GM20431 (cell line): ENCODE results near the gene SPATA32.
"Not testable (repeated sequence)": the region's sequence is repeated elsewhere in the genome, so short reads cannot be mapped to it uniquely, and the experiment has no call there.

ENCODE experiments used
- in situ Hi-C: fragments of 300-500 bp; cut with MseI, MboI; formaldehyde crosslinking; loops from one replicate; pipeline ENCODE4 v1.15.0; 2020; ENCODE audit warnings: low sequenced_read_pairs; ENCODE audit not compliant: unreplicated experiment

The SPATA32 gene, protein sequence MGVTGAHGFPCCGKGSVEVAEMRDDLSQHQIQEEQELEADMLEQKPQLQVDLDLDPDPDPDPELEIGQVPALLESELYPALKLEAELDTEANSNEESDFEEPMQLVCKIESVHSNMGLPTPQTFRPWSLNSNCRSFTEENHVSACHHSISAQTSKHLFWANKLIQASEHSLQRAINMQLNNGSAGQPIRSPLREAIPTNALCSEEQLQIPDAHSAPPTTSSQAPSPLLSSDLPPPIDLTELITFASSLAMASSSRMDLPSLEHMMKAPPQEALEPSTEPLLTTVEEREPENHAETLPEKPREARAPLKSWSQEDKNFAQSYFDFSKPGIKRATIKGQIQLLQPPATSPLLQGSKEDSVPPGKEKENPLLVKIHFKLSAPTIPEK

DNA sequence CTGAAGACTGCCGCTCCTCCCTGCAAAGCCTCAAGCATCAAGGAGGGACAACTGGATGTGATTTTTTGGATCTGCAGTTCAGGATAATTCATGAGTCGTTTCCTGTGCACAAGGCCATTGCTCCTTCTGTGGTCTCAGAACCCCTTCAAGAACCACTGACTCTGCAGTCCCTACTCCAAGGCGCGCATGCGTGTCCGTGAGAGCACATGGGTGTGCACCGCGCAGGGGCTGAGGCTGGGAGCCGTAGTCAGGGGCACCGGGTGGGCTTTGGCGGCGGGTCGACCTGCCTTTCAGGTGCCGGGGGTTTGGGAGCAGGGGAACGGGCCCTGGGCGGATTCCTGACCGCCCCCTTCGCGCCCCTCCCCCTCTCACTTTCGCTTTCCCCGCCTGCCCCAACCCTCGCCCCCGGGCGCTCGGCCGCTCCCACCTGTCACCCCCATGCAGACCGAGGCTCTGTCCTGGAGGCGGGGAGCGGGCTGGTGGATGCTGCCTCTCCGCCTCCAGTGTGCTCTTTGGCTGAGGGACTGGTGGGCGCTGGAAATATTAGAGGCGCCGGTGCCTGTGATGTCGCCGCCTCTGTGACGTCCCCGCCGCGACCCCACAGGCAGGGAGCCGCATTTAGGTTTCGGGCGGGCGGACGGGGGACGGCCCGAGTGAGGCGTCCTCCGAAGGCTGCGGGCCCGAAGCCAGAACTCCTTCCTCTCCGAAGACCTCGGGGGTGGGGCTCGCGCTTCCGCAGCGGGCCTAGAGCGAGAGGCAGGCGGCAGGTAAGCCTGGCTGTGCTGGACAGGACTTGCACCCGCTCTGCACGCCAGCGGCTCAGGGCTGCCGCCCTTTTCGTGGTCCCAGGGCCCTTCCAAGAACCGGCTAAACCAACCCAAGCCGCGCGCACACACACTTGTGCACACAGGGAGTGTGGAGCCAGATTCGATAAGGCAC lies at the start of gene SPATA32:
Gene SPATA32 (minus strand): TSS at position 518 of the 939 bp plus-strand sequence. CDS start 78 bp downstream, at position 440.
- in situ Hi-C loops: loop anchor here (10.0 kb wide), 1 partner anchor 47 kb away; no protein-coding TSS in a partner anchor

DNA sequence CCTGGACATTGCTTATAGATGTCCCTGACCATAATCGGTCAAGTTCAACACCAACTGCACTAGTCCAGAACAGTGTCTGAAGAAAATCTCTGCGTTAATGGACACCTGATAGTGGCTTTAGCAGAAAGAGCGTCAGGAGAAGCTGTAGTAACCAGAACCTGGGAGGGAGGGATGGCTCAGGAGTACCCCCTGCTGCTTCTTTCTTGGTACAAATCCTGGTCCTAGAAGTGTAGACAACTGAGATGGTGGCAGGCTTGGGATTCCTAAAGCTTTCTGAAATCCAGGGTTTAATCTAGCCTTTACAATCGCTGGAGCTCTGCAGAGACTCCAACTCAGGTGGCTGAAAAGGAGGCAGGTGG lies 49.5 kb upstream of the SPATA32 start:
- in situ Hi-C loops: no loop called here

DNA sequence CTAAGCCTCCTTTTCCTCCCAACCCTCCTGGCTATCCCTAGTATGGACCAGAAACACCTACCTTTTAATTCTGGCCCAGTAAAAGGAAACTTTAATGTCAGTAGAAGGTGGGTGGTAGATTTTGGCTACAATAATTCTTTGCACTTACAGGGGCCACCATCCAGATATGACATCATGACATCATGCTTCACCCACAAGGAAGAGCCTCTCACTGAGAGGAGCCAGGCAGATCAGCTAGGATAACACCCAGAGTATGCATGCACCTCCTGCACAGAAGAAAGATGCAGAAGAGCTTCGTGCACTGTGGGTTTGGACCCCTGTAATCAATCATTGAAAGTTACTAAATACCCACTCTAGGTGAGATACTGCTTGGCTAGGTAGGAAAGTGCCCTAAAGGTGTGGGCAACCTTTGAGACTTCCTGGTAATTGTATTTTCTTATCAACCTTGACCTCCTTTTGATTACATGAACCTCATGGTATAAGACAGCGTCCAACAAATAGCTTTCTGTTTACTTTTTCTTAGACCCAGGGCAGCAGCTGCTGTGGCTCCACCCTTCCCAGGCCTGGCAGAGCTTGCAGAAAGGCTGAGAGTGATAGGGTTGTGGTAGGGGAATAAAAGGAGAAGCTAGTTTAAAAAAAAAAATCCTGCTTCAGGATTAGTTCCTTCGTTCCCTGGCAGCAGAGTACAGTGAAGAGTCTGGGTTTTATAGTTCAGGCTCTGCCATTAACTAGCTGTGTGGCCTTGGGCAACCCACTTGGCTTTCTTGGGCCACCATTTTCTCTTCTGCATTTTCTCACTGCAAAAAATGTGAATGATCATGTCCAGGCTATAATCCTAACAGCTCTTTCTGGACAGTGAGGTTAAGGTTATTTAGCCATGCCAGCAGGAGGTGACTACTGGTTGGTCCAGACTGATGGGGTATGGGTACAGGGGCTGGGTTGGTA lies 48.8 kb upstream of the SPATA32 start:
- in situ Hi-C loops: no loop called here

DNA sequence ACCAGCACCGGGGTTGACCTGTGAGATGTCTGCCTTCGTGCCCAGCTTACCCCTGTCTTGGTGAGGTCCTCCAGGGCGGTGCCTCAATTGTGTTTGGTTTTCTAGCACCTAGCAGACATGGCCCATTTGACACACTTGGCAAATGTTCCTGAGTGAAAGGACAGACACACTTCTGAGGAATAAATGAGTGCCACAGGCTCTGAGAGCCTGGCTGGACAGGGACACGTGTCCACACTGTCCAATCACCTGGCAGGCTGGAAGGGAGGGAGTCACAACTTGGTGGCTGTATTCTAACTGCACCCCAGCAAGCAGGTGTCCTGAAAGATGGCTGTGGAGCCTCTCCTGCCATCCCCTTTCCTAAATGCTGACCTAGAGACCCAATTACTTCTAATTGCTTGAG lies 47.5 kb upstream of the SPATA32 start:
- in situ Hi-C loops: no loop called here

DNA sequence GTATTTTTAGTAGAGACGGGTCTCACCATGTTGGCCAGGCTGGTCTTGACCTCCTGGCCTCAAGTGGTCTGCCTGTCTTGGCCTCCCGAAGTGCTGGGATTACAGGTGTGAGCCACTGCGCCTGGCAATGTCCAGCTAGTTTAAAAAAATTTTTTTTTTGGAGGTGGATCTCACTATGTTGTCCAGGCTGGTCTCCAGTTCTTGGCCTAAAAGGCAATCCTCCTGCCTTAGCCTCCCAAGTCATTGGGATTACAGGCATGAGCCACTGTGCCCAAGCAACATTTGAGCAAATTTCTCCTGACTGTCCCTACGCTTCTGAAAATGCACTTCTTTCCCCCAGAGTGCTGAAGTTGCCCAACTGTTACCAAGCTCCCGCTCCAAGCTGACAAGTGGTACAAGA lies 46.9 kb upstream of the SPATA32 start:
- in situ Hi-C loops: no loop called here

DNA sequence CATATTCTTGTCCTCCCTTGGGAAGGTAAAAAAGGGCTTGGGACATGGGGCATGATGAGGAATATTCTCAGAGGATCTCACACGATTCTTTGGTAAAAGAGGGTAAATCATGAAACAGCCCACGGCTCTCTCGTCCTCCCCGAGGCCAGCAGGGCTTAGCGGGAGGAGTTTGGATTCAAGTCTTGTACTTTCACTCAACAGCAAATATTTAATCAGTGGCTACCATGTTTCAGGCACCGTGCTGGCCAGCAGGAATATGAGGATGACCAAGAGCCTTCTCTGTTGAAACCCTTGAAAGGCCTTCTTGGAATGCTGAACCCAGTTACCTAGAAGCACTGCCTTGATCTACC lies 46.1 kb upstream of the SPATA32 start:
- in situ Hi-C loops: no loop called here

DNA sequence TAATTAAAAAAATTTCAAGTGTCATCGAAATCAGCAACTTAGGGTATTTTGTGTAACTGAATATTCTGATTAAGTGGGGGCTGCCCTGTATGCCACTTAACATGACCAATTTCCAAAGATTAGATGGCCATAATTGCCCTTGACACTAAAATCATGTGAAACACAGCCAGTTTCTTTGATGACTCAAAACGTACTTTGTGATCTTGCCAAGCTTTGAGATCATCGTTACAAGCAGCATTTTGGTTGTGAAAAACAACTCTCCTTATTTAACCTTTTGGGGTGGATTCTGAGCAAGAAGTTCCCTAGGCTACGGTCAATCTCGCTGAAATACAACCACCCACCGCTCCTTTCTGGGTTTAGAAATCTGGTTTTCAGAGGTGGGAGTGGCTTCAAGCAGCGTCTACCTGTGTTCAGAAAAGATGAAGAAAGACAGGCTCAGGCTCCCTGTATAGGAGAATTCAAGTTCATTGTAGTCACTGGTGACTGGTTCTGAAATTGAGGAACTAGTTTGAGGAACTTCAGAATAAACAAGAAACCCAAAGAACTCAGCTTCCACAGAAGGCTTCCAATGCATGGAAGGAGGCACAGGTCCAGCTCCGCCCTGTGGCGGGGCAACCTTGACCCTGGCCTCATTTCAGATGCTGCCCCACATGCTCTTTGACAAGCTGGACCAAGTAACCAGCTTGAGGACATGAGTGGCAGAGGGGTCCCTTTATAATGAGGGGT lies 45.6 kb upstream of the SPATA32 start:
- in situ Hi-C loops: no loop called here

DNA sequence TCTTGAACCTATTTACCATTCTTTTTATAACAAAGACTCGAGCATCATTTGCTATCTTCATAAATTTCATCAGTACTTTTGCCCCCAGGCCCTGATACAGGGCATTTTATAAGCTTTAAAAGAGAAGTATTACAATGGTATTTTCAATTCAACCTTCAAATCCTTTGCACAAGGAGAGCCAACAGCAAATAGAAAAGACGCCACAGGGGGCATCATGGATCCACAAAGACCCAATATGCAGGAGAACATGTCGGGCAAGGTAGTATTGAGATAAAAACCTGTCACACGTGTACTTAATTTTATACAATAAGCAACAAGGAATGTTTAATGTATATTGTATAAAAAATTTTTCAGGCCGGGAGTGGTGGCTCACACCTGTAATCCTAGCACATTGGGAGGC lies 44.7 kb upstream of the SPATA32 start:
- in situ Hi-C loops: no loop called here

DNA sequence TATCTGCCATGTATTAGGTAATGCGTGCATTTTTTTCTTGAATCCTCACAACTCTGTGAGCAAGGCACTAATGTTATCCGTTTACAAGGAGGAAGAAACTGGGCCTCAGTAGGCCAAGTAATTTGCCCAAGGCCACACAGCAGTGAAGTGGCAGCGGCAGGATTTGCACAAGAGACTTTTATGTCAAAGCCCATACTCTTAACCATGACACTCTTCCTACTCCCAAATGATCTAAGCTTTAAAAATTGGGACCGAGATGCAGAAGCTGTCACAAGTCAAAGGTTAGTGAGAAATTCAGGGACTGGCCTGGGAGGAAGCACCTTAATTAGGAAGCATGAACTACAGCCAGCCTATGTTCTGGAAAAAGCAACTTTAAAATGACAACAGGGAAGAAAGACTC lies 44.2 kb upstream of the SPATA32 start:
- in situ Hi-C loops: no loop called here

DNA sequence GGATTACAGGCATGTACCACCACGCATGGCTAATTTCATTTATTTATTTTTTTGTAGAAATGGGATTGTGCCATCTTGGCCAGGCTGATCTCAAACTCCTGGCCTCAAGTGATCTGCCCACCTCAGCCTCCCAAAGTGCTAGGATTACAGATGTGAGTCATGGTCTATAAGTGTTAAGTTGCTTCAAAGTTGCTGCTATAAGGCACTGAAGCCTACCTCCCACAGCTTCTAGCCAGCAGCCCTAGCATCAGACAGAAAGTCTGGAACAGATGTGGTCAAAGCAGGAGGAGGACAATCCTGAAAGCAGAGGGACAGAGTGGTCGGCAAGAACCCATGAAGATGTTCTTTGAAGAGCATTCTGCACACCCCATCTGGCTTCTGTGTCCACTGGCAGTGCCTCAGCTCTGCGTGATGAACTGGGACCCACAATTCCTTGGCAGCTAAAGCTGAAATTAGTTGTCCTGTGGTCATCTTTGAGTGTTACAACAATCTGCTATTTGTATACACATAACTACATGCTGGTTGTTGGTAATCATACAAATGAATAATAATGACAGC lies 43.7 kb upstream of the SPATA32 start:
- in situ Hi-C loops: no loop called here

DNA sequence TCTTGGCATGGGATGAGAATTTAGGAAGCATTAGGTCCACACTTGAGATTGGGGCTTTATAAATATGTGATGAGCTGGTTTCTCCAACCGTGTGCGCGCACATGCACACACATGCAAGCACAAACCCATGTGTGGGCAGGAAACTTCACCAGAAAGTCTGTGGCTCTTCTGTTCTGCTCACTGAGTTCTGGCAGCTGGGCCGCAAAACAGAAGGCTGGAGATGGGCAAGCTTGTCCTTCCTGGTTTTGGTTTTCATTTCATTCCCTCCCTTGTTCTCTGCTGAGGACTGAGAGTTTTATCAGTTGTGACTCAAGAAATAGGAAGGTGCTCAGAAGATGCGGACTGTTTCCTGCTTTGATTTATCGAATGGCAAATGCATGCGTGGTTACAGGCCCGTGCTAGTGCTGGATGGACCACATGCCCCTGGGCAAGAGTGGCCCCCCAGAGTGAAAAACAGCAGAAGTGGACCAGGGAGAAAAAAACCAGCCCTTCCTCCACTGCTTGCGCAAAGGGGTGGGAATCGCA lies 40.8 kb upstream of the SPATA32 start:
- in situ Hi-C loops: no loop called here

DNA sequence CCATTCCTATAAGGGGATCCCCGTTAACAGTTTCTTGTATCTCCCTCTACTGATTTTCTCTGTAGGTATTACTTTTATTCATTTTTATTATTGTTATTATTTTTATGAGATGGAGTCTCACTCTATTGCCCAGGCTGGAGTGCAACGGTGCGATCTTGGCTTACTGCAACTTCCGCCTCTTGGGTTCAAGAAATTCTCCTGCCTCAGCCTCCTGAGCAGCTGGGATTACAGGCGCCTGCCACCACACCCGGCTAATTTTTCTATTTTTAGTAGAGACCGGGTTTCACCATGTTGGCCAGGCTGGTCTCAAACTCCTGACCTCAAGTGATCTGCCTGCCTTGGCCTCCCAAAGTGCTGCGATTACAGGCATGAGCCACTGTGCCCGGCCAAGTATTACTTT lies 40.3 kb upstream of the SPATA32 start:
- in situ Hi-C loops: not testable (repeated sequence)

DNA sequence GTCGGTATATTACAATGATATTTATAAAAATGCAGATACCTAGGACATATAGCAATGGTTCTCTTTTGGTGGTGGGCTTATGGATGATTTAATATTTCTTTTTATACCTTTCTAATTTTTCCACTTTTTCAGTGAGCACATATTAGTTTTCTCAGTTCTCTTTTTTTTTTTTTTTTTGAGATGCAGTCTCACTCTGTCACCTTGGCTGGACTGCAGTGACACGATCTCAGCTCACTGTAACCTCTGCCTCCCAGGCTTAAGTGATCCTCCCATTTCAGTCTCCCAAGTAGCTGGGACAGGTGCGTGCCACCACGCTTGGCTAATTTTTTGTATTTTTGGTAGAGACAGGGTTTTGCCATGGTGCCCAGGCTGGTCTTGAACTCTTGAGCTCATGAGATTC lies 39.8 kb upstream of the SPATA32 start:
- in situ Hi-C loops: no loop called here

DNA sequence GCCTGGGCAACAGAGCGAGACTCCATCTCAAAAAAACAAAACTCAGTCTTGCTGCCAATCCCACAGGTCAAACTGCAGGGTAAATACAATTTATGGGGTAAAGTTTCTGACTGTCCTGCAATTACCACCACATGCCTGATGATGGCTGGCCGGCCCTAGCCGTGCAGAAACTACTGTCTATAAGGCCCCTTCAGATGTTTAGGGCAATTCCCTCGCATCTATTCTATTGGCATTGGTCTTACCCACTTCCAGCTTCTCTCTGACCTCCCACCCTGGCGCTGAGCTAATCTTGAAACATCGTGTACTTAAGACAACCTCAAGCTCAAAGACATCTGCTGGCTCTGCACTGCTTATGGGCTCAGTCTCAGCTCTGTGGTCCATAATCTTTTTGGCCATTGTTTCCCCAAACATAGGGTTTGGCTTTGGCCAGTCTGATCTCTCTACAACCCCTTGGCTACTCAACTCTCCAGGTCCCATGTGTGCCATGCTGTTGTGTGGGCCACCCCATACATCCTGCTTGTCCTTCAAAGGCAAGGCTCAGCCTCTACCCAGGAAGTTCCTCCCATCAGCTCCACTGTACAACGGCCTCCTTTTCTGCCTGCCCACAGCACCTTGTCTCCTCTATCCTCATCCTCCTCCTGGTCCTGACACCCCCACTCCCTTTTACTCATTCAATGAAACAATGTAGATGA lies 38.3 kb upstream of the SPATA32 start:
- in situ Hi-C loops: no loop called here

DNA sequence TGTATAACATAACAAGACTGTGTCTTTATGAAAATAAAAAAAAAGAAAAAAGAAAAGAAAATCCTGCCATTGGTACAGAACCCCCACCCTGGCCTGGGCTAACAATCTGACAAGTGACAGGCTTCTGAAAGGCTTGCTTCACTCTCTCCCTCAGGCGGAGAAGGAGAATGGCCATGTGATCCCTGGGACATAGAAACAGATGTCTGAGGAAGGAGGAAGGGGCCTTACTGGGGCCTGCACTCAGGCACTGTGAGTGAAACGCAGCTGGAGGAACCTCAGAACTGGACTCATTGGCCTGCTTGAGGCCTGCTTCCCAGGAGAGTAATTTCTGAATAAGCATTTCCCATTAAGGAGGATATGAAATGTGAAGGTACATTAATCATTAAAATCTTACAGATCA lies 37.5 kb upstream of the SPATA32 start:
- in situ Hi-C loops: no loop called here

DNA sequence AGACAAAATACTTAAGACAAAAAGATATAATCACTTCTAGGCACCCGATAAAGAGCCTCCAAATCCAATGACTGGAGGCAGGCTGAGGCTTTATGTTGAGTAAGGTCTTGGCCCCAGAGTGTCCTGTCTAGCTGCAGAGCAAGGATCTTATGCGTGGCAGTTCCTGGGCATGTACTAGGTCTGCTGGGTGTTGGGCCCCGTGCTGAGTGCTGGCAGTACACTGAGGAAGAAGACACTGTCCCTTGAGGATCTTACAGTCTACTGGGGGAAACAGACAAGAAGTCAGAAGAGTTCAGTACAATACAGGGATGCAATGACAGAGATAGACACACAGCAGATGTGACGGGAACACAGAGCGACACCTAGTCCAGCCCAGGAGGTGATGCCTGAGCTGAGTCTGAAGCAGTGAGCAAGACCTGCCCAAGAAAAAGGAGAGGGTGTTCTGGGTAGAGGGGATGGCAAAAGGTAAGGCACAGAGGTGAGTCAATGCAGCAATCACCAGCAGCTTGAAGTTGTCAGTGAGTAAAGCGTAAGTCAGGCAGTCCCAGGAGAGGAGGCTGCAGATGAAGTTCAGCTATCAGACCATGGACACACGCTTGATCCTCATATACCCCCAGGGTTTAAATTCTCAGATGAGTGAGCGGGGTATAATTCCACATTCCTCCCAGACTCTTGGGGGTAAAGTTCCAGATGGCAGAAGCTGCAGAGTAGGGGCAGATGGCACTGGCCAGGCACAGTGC lies 36.8 kb upstream of the SPATA32 start:
- in situ Hi-C loops: no loop called here

DNA sequence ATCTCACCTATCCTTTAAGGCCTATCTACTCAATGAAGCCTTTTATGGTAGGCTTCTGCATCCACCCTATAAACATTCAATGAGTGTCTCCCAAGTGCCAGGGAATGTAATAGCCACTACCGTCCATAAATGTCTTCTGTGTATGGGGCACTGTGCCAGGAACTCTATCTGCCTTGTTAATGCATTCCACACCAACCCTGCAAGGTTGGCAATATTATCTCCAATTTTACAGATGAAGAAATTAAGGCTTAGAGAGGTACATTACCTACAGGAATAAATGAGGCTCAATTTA lies 34.9 kb upstream of the SPATA32 start:
- in situ Hi-C loops: no loop called here
